CD4-positive, alpha-beta T cell (primary cell): Measurements from ENCODE around the gene SRSF2. TPM values are rescaled to one million over a fixed set of nuclear protein-coding genes. Genes with fewer than 3 reads are reported as not detected.
A peak's percentile ranks its signal among the peaks of the same experiment; 100 is the strongest.

ENCODE experiments used
- ATAC-seq: fragments of 200-7000 bp; cut with Tn5 transposase; one replicate; pipeline ENCODE4 v1.10.0; 2022; ENCODE audit warnings: mild to moderate bottlenecking; ENCODE audit not compliant: poor library complexity
- CTCF ChIA-PET: fragments of 350-600 bp; sonication (Branson Sonifier 250); formaldehyde crosslinking; loops from one replicate; lab custom pipeline; 2021; ENCODE audit warnings: antibody characterized with exemption, inconsistent platforms; lab: Charles Lee
- POLR2A ChIA-PET: fragments of 350-600 bp; sonication (Branson Sonifier 250); formaldehyde crosslinking; loops from one replicate; lab custom pipeline; 2021; ENCODE audit warnings: antibody characterized with exemption, inconsistent platforms; lab: Charles Lee
- DNase-seq, 14 experiments: peaks; one replicate each; pipeline ENCODE4 v3.0.0-alpha.2; 2013 to 2020; ENCODE audit warnings: mixed read lengths in 2 of 14
- H3K27ac ChIP-seq, 2 donors: one replicate each; pipeline versions ENCODE4 v1.5.1 to v1.7.0; 2013; ENCODE audit warnings: low read length in 2 of 2, low read depth in 1 of 2, mild to moderate bottlenecking in 1 of 2
- H3K27me3 ChIP-seq, 2 experiments: 1 replicate in 1 of 2; 2 replicates in 1 of 2; pipeline versions ENCODE4 v1.6.1 to v1.7.0; 2013; ENCODE audit warnings: low read length in 2 of 2, control low read depth in 1 of 2, mild to moderate bottlenecking in 1 of 2, moderate library complexity in 1 of 2; ENCODE audit not compliant: insufficient read depth in 2 of 2, control insufficient read depth in 1 of 2
- H3K36me3 ChIP-seq: one replicate; pipeline ENCODE4 v1.6.1; 2013; ENCODE audit warnings: low read length, control low read depth; ENCODE audit not compliant: insufficient read depth
- H3K4me1 ChIP-seq: one replicate; pipeline ENCODE4 v1.6.1; 2013; ENCODE audit warnings: low read length, control low read depth; ENCODE audit not compliant: insufficient read depth
- H3K4me3 ChIP-seq: one replicate; pipeline ENCODE4 v1.5.1; 2013; ENCODE audit warnings: mild to moderate bottlenecking, low read length, moderate library complexity
- H3K9me3 ChIP-seq, 2 experiments: 1 replicate in 1 of 2; 2 replicates in 1 of 2; pipeline versions ENCODE4 v1.6.1 to v1.7.0; 2013; ENCODE audit warnings: low read length in 2 of 2, mild to moderate bottlenecking in 2 of 2, control low read depth in 1 of 2, moderate library complexity in 1 of 2; ENCODE audit not compliant: control insufficient read depth in 1 of 2, insufficient read depth in 1 of 2
- H3K27ac Mint-ChIP-seq: one replicate; pipeline ENCODE4 v1.8.0; 2020; ENCODE audit warnings: mixed read lengths
- H3K27me3 Mint-ChIP-seq: one replicate; pipeline ENCODE4 v1.8.0; 2021; ENCODE audit warnings: mixed read lengths
- H3K36me3 Mint-ChIP-seq: one replicate; pipeline ENCODE4 v1.8.0; 2021; ENCODE audit warnings: low read depth, mixed read lengths
- H3K4me1 Mint-ChIP-seq: one replicate; pipeline ENCODE4 v1.8.0; 2021; ENCODE audit warnings: low read depth, mixed read lengths
- H3K4me3 Mint-ChIP-seq: one replicate; pipeline ENCODE4 v1.8.0; 2020; ENCODE audit warnings: mild to moderate bottlenecking, mixed read lengths
- H3K9me3 Mint-ChIP-seq: one replicate; pipeline ENCODE4 v1.8.0; 2020; ENCODE audit warnings: mixed read lengths
- intact Hi-C, 2 experiments: fragments of 100-400 bp; cut with DNase I in 1 of 2; cut with micrococcal nuclease in 1 of 2; formaldehyde crosslinking; loops; one replicate each; pipeline versions ENCODE4 v1.15.1 to v1.9.0; 2023 to 2025; cut with DNase I, micrococcal nuclease
- total RNA-seq, 174 experiments: library from RNA in 2 of 174; stranded (reverse) in 2 of 174; gene quantifications; one replicate each; pipeline ENCODE4 v1.2.3 and lab custom pipeline; 2021 to 2026
- TF ChIP-seq, protein P1 (sequence below): fragments of 200-600 bp; IDR thresholded peaks from one replicate; pipeline ENCODE4 v1.8.0; 2022; ENCODE audit warnings: antibody characterized with exemption, mild to moderate bottlenecking

The SRSF2 gene
- total RNA-seq, 2 experiments from 2014 or later: 448 to 460 TPM

DNA sequence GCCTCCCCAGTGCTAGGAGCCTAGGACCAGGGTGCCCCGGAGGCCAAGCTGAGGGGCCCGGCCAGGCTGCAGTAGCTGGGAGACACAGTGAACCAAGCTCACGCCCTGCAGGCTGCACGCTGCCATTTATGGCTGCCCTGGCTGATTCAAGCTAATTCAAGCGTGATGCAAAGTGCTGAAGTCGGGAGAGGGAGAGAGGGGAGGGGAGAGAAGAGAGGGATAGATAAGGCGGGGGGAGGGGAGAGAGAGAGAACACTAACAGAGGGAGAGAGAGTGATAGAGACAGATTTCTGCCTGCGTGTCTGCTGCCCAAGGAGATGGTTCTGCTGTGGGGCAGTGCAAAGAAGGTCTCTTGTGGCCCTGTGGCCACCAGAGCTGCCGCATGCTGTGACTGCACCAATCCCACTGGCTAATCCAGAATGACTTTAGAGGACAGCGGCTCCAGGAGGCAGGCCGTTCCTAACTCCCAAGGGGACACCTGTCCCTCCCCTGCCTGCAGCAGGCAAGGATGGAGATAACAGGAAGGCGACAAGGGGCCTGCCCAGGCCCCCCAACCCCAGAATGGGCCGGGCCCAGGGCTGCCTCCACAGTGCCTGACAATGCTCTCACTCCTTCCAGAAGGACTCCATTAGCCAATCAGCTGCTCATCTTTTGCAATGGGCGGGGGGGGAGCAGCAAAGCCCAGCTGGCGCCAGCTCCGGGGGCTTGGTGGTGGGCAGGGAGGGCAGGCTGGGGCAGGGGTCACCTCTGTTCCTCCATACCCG, 39.2 kb downstream of the SRSF2 start:
- Mint-ChIP-seq H3K4me1 (no peaks in the 10 kb centered on the region), H3K4me3 (no peak overlapping the region), H3K36me3 (no peaks in the 10 kb centered on the region), H3K27me3 (no peaks in the 10 kb centered on the region), H3K9me3 (no peaks in the 10 kb centered on the region), H3K27ac (no peak overlapping the region)
- TF ChIP-seq, protein P1, sequence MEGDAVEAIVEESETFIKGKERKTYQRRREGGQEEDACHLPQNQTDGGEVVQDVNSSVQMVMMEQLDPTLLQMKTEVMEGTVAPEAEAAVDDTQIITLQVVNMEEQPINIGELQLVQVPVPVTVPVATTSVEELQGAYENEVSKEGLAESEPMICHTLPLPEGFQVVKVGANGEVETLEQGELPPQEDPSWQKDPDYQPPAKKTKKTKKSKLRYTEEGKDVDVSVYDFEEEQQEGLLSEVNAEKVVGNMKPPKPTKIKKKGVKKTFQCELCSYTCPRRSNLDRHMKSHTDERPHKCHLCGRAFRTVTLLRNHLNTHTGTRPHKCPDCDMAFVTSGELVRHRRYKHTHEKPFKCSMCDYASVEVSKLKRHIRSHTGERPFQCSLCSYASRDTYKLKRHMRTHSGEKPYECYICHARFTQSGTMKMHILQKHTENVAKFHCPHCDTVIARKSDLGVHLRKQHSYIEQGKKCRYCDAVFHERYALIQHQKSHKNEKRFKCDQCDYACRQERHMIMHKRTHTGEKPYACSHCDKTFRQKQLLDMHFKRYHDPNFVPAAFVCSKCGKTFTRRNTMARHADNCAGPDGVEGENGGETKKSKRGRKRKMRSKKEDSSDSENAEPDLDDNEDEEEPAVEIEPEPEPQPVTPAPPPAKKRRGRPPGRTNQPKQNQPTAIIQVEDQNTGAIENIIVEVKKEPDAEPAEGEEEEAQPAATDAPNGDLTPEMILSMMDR: no peak
- Histone ChIP-seq H3K27me3 (no peaks in the 10 kb centered on the region), H3K4me1 (peaks cover 3% of the 10 kb centered on the region), H3K27ac (no peak overlapping the region), H3K9me3 (no peaks in the 10 kb centered on the region), H3K4me3 (no peak overlapping the region), H3K36me3 (no peaks in the 10 kb centered on the region)
- DNase-seq (no peak), ATAC-seq (no peak)
- ChIA-PET POLR2A (no interaction called here), CTCF (no interaction called here)
- intact Hi-C loops: no loop called here

DNA sequence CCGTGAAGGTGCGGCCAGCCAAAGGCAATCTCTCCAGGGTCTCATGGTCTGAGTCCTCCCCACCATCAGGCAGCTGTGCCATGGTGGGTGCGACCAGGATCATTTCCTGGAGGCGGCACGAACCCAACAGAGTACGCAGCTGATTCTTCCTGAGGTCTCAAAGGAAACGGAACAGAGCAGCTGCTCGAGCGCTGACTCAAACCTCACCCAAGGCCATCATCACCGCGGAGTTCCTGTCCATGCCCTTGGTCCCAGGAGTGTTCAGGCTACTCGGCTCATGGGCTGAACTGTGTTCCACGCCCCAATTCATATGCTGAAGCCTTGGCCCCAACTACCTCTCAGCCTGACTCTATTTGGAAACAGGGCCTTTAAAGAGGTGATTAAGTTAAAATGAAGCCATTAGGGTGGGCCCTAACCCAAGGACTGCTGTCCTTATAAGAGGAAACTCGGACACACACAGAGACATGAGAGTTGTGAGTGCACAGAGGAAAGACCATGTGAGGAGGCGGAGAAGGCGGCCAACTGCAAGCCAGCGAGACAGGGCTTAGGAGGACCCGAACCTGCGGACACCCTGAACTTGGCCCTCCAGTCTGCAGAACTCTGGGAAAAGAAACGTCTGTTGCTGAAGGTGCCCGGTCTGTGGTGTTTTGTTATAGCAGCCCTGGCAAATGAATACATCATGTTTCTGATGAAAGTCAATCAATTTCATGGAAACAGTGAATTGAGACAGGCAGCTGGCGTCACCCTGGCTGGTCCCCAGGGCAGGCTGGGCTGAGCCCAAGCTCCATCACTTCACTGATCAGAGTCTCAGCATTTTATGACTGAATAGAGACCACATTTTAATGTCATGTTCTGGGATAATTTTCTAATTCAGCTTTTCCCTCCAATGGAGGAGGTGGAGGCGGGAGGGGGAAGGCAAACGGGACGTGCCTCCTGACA, 40.1 kb downstream of the SRSF2 start:
- ATAC-seq: no peak
- Histone ChIP-seq H3K9me3 (no peaks in the 10 kb centered on the region), H3K27me3 (no peaks in the 10 kb centered on the region), H3K36me3 (no peaks in the 10 kb centered on the region), H3K4me3 (no peak overlapping the region), H3K27ac (no peak overlapping the region), H3K4me1 (peaks cover 3% of the 10 kb centered on the region)
- no peaks in the 10 kb centered on the region for H3K27me3 Mint-ChIP-seq
- H3K4me1 Mint-ChIP-seq: no peaks in the 10 kb centered on the region
- intact Hi-C loops: no loop called here
- no peaks in the 10 kb centered on the region for H3K9me3 Mint-ChIP-seq
- CTCF ChIA-PET: no interaction called here
- no peaks in the 10 kb centered on the region for H3K36me3 Mint-ChIP-seq
- H3K4me3 Mint-ChIP-seq: no peak overlapping the region
- TF ChIP-seq, protein P1: no peak
- H3K27ac Mint-ChIP-seq: no peak overlapping the region
- DNase-seq: peak in 1 of 14 experiments; percentile 11
- POLR2A ChIA-PET: no interaction called here

DNA sequence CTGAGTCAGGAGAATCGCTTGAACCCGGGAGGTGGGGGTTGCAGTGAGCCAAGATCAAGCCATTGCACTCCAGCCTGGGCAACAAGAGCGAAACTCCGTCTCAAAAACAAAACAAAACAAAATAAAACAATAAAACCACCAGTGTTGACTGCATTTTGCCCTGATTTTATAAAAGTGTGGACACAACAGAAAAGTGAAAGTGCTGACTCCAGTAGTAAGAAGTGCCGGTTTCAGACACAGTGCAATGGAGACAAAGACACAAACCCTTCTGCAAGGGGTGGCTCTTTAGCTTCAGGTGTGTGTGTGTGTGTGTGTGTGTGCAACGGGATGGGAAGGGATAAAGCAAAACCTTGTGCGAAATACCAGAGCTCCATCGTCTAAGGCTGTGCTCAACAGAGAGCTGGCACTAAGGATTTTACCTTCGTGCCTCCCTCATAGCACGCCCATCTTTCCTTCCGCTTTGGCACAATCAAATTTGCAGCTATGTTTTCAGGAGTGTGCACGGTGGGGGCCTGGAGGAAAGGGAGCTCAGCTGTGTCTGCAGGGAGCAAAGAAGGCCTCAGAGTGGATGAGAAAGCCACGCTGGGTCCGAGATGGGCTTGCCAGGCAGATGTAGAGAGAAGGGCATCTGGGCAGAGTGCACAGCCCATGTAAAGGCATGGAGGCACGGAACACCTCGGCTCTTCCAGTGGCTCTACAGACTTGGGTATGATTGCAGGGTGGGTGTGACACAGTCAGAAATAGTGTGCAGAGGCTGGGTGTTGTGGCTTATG, 41.9 kb downstream of the SRSF2 start:
- Mint-ChIP-seq H3K4me1 (no peaks in the 10 kb centered on the region), H3K4me3 (no peak overlapping the region), H3K9me3 (no peaks in the 10 kb centered on the region), H3K36me3 (no peaks in the 10 kb centered on the region), H3K27me3 (no peaks in the 10 kb centered on the region), H3K27ac (no peak overlapping the region)
- no peak overlapping the region for H3K27ac ChIP-seq
- no peaks in the 10 kb centered on the region for H3K9me3 ChIP-seq
- DNase-seq: no peak
- POLR2A ChIA-PET: no interaction called here
- CTCF ChIA-PET: interaction anchor here (1.2 kb wide), 1 partner anchor 20 kb away, joined by 3 read pairs; no protein-coding TSS in a partner anchor
- TF ChIP-seq, protein P1: no peak
- H3K4me3 ChIP-seq: no peak overlapping the region
- no peak for ATAC-seq
- no peaks in the 10 kb centered on the region for H3K36me3 ChIP-seq
- intact Hi-C loops: no loop called here
- no peaks in the 10 kb centered on the region for H3K27me3 ChIP-seq
- H3K4me1 ChIP-seq: peaks cover 3% of the 10 kb centered on the region
